Measurements from ENCODE around the gene PLCL2. TPM values are rescaled to one million over a fixed set of nuclear protein-coding genes. Genes with fewer than 3 reads are reported as not detected.

Gene PLCL2
- total and polyA plus RNA-seq, 12 donors: 4.5 to 44.0 (median 27.1) TPM

- Histone ChIP-seq H3K4me3 (no peak overlapping the region), H3K4me1 (replicated peaks in 1 of 2) (peaks cover 0 to 20% of the 10 kb centered on the region in 2 donors), H3K9me3 (replicated peaks in 1 of 3) (peaks cover 0 to 10% (median 0%) of the 10 kb centered on the region in 3 donors), H3K36me3 (replicated peaks in 1 of 2) (no peaks in the 10 kb centered on the region), H3K27me3 (no peaks in the 10 kb centered on the region), H3K27ac (no peak overlapping the region)
- 80 to 86% (median 85%) methylated on average over 3 of the region's 3 CpGs for WGBS, 4 donors
- TF ChIP-seq CTCF (IDR thresholded peaks at IDR 0.05) (no peak), POLR2A (IDR thresholded peaks at IDR 0.05) (no peak)
- intact Hi-C loops (cut with DNase I): no loop called here
- DNase-seq: no peak
Measured at GRCh38 chr3:16998236-16998923, 113.6 kb downstream of the PLCL2 start.

GRCh38 chr3:16999161-16999560 lies 114.4 kb downstream of the PLCL2 start:
- no peak overlapping the region for H3K4me3 ChIP-seq
- WGBS, 4 donors: 73 to 88% (median 82%) methylated on average over 2 of the region's 2 CpGs
- no peaks in the 10 kb centered on the region for H3K27me3 ChIP-seq
- H3K4me1 ChIP-seq (replicated peaks in 1 of 2): peaks cover 0 to 15% of the 10 kb centered on the region in 2 donors
- intact Hi-C loops (cut with DNase I): no loop called here
- no peak for DNase-seq
- peaks cover 0 to 10% (median 0%) of the 10 kb centered on the region in 3 donors for H3K9me3 ChIP-seq (replicated peaks in 1 of 3)
- no peaks in the 10 kb centered on the region for H3K36me3 ChIP-seq (replicated peaks in 1 of 2)
- no peak for TF ChIP-seq CTCF (IDR thresholded peaks at IDR 0.05)
- no peak for TF ChIP-seq POLR2A (IDR thresholded peaks at IDR 0.05)
- H3K27ac ChIP-seq: no peak overlapping the region

GRCh38 chr3:16999871-17000270 lies 115.1 kb downstream of the PLCL2 start:
- intact Hi-C loops (cut with DNase I): no loop called here
- H3K4me1 ChIP-seq (replicated peaks in 1 of 2): peaks cover 0 to 12% of the 10 kb centered on the region in 2 donors
- no peak for TF ChIP-seq POLR2A (IDR thresholded peaks at IDR 0.05)
- TF ChIP-seq CTCF (IDR thresholded peaks at IDR 0.05): no peak

GRCh38 chr3:17003457-17003856 lies 118.7 kb downstream of the PLCL2 start:
- Histone ChIP-seq H3K36me3 (replicated peaks in 1 of 2) (no peaks in the 10 kb centered on the region), H3K27me3 (no peaks in the 10 kb centered on the region), H3K4me3 (no peak overlapping the region), H3K9me3 (replicated peaks in 1 of 3) (peaks cover 0 to 10% (median 0%) of the 10 kb centered on the region in 3 donors), H3K27ac (no peak overlapping the region), H3K4me1 (replicated peaks in 1 of 2) (peaks cover 0 to 23% of the 10 kb centered on the region in 2 donors)
- intact Hi-C loops (cut with DNase I): no loop called here
- DNase-seq: no peak
- no peak for TF ChIP-seq POLR2A (IDR thresholded peaks at IDR 0.05)

More at GRCh38 chr3:16999871-17000270, 115.1 kb downstream of the PLCL2 start:
- Histone ChIP-seq H3K9me3 (replicated peaks in 1 of 3) (peaks cover 0 to 10% (median 0%) of the 10 kb centered on the region in 3 donors), H3K4me3 (no peak overlapping the region), H3K27me3 (no peaks in the 10 kb centered on the region), H3K36me3 (replicated peaks in 1 of 2) (no peaks in the 10 kb centered on the region), H3K27ac (no peak overlapping the region)
- DNase-seq: no peak
